CD4-positive, alpha-beta T cell treated with Interleukin-12 subunit alpha and Interleukin-12 subunit beta, for 1 hour (primary cell): ENCODE data around the gene TMTC4.

ENCODE experiments used
- DNase-seq: peaks from one replicate; pipeline ENCODE4 v3.0.0-alpha.2; 2020

The TMTC4 gene

DNA sequence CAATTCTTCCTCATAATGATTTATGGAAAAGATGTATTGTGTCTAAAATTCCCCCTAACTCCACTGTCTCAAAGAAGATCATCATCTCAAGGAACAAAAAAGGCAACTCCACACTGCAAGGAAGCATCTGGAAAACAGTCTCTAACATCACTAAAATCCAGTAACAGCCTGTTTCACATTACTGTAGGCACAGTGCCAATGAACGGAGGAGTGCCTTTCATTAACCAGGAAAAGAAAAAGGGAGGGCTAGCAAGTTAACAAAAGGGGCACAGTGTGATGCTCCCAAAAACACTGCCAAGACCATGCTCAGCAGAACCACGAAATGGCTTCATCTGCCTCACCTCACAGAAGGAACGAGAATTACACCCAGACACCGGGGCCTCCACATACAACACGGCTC is 8.5 kb downstream of the TMTC4 start:
- DNase-seq: no peak

DNA sequence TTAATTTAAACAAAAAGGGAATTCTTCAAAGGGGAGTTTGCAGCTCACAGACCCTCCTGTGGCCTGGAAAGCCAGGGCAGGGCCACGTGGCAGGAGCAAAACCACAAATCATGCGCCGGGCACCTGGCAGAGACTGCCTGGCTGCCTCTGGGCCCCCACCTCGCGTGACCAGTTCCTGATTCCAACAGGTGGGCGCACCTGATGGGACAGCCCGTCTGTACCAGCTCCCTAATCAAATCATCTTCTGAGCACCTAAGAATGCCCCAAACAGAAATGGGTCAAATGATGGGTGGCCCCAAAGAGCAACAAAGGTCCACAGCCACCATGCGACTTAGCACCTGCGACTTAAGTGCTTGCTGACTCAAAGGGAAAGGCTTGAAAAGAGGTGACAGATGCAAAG is 9.2 kb downstream of the TMTC4 start:
- no peak for DNase-seq

DNA sequence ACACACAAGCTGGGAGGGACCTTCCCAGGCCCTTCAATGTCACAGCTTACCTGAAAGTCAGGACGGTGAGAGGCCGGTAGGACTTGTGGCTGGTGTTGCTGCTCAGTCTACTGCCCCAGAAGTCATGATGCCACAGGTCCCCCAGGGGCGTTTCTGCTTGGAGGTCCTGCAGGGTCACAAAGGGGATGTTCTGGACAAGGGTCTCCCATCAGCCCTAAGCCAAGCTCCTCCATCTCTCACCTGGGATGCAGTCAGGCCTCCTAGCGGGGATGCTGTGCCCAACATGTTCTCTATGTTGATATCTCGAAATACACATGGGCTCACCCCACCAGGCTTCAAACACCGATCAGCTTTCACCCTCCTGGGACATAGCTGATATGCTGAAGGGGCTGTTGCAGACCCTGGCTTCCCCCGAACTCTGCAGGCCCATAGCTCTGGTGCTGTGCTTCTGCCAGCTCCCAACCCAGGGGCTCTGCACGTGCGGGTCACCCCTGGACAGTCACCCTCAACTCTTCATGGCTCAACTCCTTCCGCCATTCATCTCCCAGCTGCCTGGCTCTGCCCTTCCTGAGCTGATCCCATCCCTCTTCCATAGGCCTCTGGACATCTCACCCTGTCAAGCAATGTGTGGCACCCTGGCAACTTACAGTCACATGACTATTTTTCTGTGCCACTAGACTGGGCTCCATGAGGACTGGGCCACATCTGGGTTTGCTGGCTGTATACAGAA is 10.3 kb downstream of the TMTC4 start:
- DNase-seq: no peak

DNA sequence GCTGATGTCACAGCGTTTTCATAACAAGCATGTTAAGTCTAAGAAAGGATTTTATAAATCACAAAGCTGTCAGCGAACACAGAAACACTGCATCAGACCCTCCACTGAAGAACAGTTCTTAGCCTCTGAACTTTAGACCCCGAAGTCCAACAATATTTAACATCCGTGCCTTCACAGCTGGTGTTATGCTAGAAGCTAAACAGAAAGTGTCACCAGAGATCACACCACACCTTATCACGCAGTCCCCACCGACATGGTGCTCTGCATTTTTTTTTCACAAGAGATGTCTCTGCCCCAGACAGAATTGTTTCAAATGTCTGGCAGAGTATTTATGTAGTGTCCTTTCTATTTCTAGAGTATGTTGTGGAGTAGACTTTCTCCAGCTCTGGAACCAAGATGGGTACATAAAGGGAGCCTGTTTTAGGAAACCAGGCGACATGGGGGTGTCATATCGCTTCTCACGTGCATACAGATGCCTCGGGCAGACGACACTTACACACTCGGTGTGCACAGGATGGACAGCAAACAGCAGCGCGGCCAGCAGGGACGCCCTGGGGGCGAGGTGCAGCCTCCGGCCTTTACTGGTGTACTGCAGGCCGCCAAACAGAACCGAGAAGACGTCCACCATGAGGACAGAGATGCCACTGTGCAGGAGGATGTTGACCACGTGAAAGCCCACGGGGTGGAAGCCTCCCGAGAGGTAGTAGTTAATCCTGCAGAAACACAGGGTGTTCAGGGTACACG is 12.0 kb downstream of the TMTC4 start:
- DNase-seq: no peak

GRCh38 chr13:100660761-100661160 is 13.8 kb downstream of the TMTC4 start:
- no peak for DNase-seq

GRCh38 chr13:100659578-100659977 is 15.0 kb downstream of the TMTC4 start:
- no peak for DNase-seq

DNA sequence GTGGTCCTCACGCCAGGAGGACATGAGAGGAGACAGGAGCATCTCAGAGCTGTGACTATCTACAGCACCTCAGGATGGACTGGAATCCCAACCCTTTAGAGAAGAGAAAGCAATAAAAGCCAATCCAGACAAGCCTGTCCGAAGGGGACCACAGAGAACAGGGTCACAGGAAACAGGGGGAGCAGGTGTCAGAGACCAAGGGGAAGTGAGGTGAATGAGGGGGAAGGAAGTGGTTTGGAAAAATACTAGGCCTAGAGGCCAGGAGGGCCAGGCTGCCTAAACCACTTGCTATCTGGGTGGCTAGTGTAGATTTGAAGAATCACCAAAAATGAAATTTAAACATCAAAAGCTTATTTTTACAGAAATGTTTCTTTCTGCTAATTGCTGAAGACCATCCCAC is 16.2 kb downstream of the TMTC4 start:
- no peak for DNase-seq

GRCh38 chr13:100657881-100658315 is 16.7 kb downstream of the TMTC4 start:
- DNase-seq: no peak

DNA sequence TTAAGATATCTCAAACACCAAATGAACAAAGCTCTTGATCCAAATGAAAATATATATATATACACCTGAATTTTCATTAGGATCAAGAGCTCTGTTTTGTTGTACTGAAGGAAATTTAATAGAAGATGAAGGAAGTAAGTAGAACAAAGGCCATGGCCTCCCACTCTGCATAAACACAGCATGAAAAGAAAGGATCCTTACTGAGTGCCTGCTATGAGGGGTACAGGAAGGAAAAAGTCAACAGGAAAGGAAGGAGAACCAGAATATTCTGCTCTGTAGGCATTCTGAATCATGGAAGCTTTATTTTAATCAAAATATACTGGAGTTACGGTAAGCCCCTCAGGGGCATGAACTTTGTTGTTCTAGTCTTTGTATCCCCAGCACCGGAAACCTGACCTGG is 22.1 kb downstream of the TMTC4 start:
- no peak for DNase-seq

GRCh38 chr13:100650326-100650725 is 24.3 kb downstream of the TMTC4 start:
- no peak for DNase-seq

DNA sequence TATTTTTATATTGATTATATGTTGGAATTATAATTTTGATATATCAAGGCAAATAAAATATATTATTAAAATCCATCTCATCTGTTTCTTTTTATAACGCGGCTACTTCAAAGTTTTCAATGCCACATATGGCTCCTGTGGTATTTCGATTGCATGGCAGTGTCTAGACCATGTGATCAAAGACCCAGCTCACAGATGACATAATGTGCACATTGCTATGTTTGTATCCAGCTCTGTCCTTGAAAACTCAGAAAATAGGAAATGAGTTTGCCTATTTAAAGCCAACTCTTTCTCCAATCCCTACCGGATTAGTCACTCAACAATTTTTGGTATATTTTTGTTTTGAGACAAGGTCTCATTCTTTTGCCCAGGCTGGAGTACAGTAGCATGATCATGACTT is 26.2 kb downstream of the TMTC4 start:
- DNase-seq: no peak

DNA sequence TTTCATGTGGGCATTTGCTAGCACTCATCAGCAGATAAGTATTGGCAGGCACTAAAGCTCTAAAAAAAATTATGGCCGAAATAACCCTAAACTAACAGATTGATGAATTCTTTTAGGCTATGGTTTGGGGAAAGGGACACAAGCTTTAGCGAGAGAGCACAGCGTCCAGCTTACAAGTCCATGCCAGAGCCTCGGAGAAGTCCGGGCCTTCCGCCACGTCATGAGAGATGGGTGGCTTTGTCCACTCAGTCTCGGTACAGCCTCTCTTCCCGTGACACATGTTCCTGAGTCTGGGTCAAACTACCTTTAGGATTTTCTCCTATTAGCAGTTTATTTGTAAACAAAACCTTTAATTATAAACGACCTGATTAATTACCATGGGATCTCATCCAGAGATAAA is 27.7 kb downstream of the TMTC4 start:
- DNase-seq: no peak

DNA sequence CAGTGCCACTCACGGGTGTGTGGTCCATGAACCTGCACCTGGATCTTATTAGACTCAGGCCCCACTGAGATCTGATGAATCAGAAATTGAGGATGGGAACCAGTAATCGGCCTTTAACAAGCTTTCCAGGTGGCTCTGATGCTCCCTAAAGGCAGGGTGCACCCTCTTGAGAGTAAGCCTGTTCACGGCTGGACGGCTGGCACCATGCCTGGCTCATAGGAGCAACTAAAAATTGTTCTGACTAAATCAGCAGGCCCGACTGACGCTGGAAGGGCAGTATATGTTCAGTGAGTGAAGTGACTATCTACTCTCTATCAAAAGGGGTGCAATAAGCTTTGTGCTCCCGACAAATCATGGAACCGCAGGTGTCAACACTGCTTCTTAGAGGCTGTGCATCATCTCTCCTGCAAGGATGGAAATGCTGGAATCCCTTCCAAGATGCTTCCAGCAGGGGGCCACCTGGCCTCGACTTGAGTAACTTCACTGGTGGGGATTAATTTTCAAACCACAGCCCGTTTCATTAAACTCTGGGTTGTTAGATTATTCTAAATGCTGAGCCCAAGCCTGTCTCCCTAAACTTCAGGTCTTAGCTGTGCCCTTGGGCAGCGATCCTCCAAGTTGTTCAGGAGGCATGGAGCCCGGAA is 28.4 kb downstream of the TMTC4 start:
- DNase-seq: peak; percentile 4

GRCh38 chr13:100645382-100645781 is 29.2 kb downstream of the TMTC4 start:
- no peak for DNase-seq

- DNase-seq: no peak
Observed at GRCh38 chr13:100644371-100644770, 30.2 kb downstream of the TMTC4 start.

GRCh38 chr13:100637796-100638195 is 36.8 kb downstream of the TMTC4 start:
- no peak for DNase-seq

GRCh38 chr13:100637380-100637779 is 37.2 kb downstream of the TMTC4 start:
- no peak for DNase-seq

DNA sequence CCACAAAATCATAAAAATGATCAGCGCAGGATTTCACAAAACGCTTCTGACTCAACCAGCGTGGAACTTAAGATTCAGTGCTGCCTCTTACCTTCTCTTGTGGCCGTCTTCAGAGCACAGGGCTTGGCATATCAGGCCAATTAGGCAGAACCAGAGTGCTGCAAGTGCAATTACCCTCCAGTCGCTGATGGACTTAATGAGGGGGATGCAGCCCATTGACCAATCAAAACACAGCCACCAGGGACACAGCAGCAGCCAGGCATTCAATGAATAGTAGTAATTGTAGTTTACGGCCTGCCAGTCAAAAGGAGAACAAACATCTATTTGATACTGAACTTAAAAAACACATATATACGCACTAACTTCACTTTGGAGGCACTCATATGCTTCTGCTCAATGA is 38.2 kb downstream of the TMTC4 start:
- no peak for DNase-seq

DNA sequence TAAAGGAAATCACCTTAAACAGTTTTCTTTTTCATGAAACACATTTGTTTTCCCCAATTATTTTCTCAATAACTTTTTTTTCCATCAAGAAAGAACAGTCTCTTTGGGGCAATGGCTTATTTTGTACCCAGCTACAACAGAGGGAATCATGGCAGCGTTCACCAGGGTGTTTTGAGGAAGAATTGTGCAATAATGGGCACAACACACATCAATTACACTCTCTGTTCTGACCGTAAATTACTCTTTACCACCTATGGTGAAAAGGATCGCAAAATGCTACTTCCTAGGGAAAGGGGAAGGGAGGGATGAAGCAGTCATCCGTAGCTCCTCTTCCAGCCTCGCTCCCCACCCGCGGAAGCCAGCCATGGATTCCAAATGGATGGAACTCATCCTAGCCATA is 38.6 kb downstream of the TMTC4 start:
- DNase-seq: no peak

DNA sequence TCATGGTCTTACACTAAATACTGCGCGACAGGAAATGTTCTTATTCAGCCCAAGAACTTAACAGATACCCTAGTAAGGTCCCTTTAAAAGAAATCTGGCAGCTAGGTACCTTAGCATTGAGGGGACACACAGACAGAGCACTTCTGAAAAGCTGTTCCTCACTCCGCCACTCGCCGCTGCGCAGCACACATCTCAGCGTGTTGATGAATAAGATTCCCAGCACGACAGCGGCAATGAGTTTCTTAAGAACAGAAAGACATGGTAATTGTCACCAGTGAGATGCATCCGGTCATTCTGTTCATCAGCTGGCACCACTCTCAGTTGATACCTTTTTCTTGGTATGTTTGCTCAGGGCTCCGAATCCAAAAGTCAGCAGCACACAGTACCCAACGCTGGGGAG is 39.9 kb downstream of the TMTC4 start:
- DNase-seq: no peak

DNA sequence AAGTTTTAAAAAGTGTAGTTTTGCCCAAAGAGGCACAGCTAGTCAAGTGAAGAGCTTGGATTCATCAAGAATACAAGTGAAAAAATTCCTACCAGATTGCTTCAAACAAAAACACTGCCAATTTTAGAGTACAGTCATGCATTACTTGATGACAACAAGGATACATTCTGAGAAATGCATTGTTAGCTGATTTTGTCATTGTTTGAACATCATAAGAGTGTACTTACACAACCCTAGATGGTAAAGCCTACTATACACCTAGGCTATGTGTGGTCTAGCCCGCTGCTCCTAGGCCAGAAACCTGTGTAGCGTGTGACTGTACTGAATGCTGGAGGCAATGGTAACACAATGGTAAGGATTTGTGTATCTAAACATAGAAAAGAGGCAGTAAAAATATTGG is 41.1 kb downstream of the TMTC4 start:
- DNase-seq: no peak

DNA sequence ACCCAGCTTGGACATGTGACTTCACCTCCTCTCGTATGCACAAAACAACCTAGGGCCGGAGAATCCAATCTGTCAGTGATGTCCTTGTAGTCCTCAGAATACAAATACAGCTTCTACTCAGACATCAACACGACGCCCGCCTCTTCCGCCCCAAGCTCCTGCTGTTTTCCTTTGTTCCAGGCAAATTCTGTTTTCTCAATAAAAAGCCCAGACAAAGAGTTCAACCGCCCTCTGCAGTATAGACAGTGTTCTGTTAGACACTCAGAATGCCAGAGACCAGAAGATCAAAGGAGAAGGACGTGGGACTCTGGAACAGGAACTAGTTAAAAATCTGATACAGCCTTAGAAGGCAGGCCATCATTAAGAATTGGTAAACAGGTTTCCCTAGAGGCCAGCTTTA is 44.0 kb downstream of the TMTC4 start:
- DNase-seq: no peak

DNA sequence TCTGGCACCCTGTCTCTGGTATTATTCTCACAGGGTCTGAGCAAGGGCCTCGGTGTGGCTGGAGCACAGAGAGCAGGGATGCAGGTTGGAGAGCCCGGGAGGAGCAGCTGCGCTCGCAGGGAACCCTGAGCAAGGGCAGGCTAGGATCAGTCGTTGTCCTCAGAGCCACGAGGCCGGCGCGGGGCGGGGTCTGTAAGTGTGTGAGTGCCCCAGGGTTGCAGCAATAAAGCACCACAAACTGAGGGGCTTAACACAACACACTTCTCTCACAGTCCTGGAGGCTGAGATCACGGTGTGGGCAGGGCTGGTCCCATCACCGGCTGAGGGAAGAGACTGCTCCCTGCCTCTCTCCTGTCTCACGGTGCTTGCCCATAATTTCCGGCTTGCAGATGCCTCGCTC is 47.5 kb downstream of the TMTC4 start:
- no peak for DNase-seq

GRCh38 chr13:100625447-100625846 is 49.1 kb downstream of the TMTC4 start:
- no peak for DNase-seq
